HCT116 (cell line): Measurements from ENCODE around the gene NOL4L. TPM values are rescaled to one million over a fixed set of nuclear protein-coding genes. Genes with fewer than 3 reads are reported as not detected.

Experiments used
- ATAC-seq: fragments of 200-7000 bp; cut with Tn5 transposase; 2 replicates; pipeline ENCODE4 v1.9.1; 2020; ENCODE audit warnings: mild to moderate bottlenecking, moderate library complexity
- BruUV-seq: library from RNA; stranded (reverse); fragments of 400-500 nt; replicated peaks from 2 replicates; lab custom pipeline; 2021; lab: Mats Ljungman, UMichigan
- CTCF ChIA-PET: fragments of 300-600 bp; sonication (Branson Sonifier 250); formaldehyde crosslinking; loops from one replicate; lab custom pipeline; 2021; ENCODE audit warnings: antibody characterized with exemption; lab: Charles Lee
- POLR2A ChIA-PET: fragments of 300-600, 350-600 bp; sonication (Branson Sonifier 250); formaldehyde crosslinking; loops from one replicate; lab custom pipeline; 2021; ENCODE audit warnings: antibody characterized with exemption; lab: Charles Lee
- RAD21 ChIA-PET, 2 experiments: fragments of 300-600 bp; sonication (Branson Sonifier 250); formaldehyde crosslinking; loops; one replicate each; lab custom pipeline; 2023; ENCODE audit warnings: low total read pairs in 2 of 2; ENCODE audit not compliant: uncharacterized antibody in 2 of 2, unreplicated experiment in 2 of 2, low non-redundant PET in 1 of 2; lab: Charles Lee
- DNase-seq: peaks from one replicate; pipeline ENCODE4 v3.0.0-alpha.2; 2010; ENCODE audit warnings: low read depth, low spot score
- H2AFZ ChIP-seq: fragments of 200-600 bp; shearing (Covaris generic), sonication (generic); 2 replicates; pipeline ENCODE4 v1.6.1; 2017; ENCODE audit warnings: low read depth, mixed run types, mixed read lengths, antibody characterized with exemption, low read length; ENCODE audit not compliant: poor library complexity, severe bottlenecking
- H3K27ac ChIP-seq: 2 replicates; pipeline ENCODE4 v1.5.1; 2012; ENCODE audit warnings: low read depth, low read length
- H3K27me3 ChIP-seq: fragments of 200-600 bp; sonication (generic); 2 replicates; pipeline ENCODE4 v1.6.1; 2016; ENCODE audit warnings: mixed run types, low read length, mixed read lengths; ENCODE audit not compliant: insufficient read depth
- H3K36me3 ChIP-seq, 2 experiments: fragments of 200-500 bp in 1 of 2; fragments of 200-600 bp in 1 of 2; sonication (Bioruptor generic) in 1 of 2; sonication (generic) in 1 of 2; 2 replicates each; pipeline versions ENCODE4 v1.5.1 to v1.6.1; 2014 to 2016; ENCODE audit warnings: low read length in 2 of 2, inconsistent platforms in 1 of 2, mixed read lengths in 1 of 2, mixed run types in 1 of 2; ENCODE audit not compliant: insufficient read depth in 2 of 2, control insufficient read depth in 1 of 2
- H3K4me1 ChIP-seq, 2 experiments: fragments of 200-600 bp in 1 of 2; sonication (generic) in 1 of 2; 2 replicates each; pipeline versions ENCODE4 v1.5.1 to v1.6.1; 2012 to 2017; ENCODE audit warnings: low read length in 2 of 2, inconsistent platforms in 1 of 2, mild to moderate bottlenecking in 1 of 2, mixed read lengths in 1 of 2, mixed run types in 1 of 2, moderate library complexity in 1 of 2; ENCODE audit not compliant: insufficient read depth in 2 of 2, control insufficient read depth in 1 of 2
- H3K4me2 ChIP-seq: fragments of 200-600 bp; sonication (generic); 2 replicates; pipeline ENCODE4 v1.6.1; 2017; ENCODE audit warnings: mixed run types, low read length, mixed read lengths
- H3K4me3 ChIP-seq, 2 experiments: fragments of 200-600 bp in 1 of 2; sonication (generic) in 1 of 2; replicated peaks in 1 of 2; 2 replicates each; pipeline ENCODE4 v1.5.1; 2011 to 2016; ENCODE audit warnings: low read length in 2 of 2, control low read depth in 1 of 2, low read depth in 1 of 2, mild to moderate bottlenecking in 1 of 2, mixed read lengths in 1 of 2, mixed run types in 1 of 2
- H3K79me2 ChIP-seq: fragments of 200-600 bp; sonication (generic); 2 replicates; pipeline ENCODE4 v1.6.1; 2017; ENCODE audit warnings: mild to moderate bottlenecking, mixed run types, low read length, moderate library complexity, mixed read lengths; ENCODE audit not compliant: insufficient read depth
- H3K9ac ChIP-seq: fragments of 200-600 bp; sonication (generic); 2 replicates; pipeline ENCODE4 v1.6.1; 2016; ENCODE audit warnings: low read length, mixed read lengths
- H3K9me2 ChIP-seq: fragments of 200-600 bp; sonication (generic), shearing (Covaris generic); 2 replicates; pipeline ENCODE4 v1.6.1; 2017; ENCODE audit warnings: mixed run types, mild to moderate bottlenecking, moderate library complexity; ENCODE audit not compliant: insufficient read depth
- H3K9me3 ChIP-seq, 2 experiments: fragments of 200-500 bp in 1 of 2; fragments of 200-600 bp in 1 of 2; sonication (Bioruptor generic) in 1 of 2; sonication (generic) in 1 of 2; 2 replicates each; pipeline ENCODE4 v1.6.1; 2014 to 2017; ENCODE audit warnings: low read length in 2 of 2, mixed read lengths in 2 of 2, inconsistent platforms in 1 of 2, low read depth in 1 of 2, mild to moderate bottlenecking in 1 of 2, mixed run types in 1 of 2, moderate library complexity in 1 of 2; ENCODE audit not compliant: control insufficient read depth in 1 of 2, insufficient read depth in 1 of 2
- H4K20me1 ChIP-seq: fragments of 200-600 bp; sonication (generic), shearing (Covaris generic); 2 replicates; pipeline ENCODE4 v1.6.1; 2017; ENCODE audit warnings: mixed run types, mild to moderate bottlenecking, moderate library complexity; ENCODE audit not compliant: insufficient read depth
- CEBPB ChIP-seq: IDR thresholded peaks from 2 replicates; pipeline ENCODE4 v1.6.1; 2012; ENCODE audit warnings: low read depth
- ELF1 ChIP-seq: IDR thresholded peaks from 2 replicates; pipeline ENCODE4 v1.6.1; 2012; ENCODE audit warnings: low read depth, borderline replicate concordance
- EZH2 ChIP-seq: fragments of 200-600 bp; sonication (generic); IDR thresholded peaks from 2 replicates; pipeline ENCODE4 v1.6.1; 2017; ENCODE audit warnings: antibody characterized with exemption, mixed run types
- EZH2phosphoT487 ChIP-seq: fragments of 200-600 bp; IDR thresholded peaks from 2 replicates; pipeline ENCODE4 v1.6.1; 2018; ENCODE audit warnings: antibody characterized with exemption, borderline replicate concordance
- FOSL1 ChIP-seq: IDR thresholded peaks from 2 replicates; pipeline ENCODE4 v1.6.1; 2012; ENCODE audit warnings: low read depth
- POLR2A ChIP-seq: IDR thresholded peaks from 2 replicates; pipeline ENCODE4 v1.7.0; 2011; ENCODE audit warnings: borderline replicate concordance; ENCODE audit not compliant: insufficient read depth, insufficient read length; ENCODE audit errors: extremely low read depth
- RAD21 ChIP-seq: IDR thresholded peaks from 2 replicates; pipeline ENCODE4 v1.6.1; 2012; ENCODE audit warnings: low read depth, mild to moderate bottlenecking
- SRF ChIP-seq: IDR thresholded peaks from 2 replicates; pipeline ENCODE4 v1.6.1; 2012; ENCODE audit warnings: low read depth
- TCF7L2 ChIP-seq: IDR thresholded peaks from 2 replicates; pipeline ENCODE4 v1.7.0; 2011; ENCODE audit warnings: borderline replicate concordance, inconsistent platforms; ENCODE audit not compliant: insufficient read depth, insufficient read length; ENCODE audit errors: extremely low read depth
- YY1 ChIP-seq: IDR thresholded peaks from 2 replicates; pipeline ENCODE4 v1.6.1; 2011; ENCODE audit warnings: low read length, low read depth, moderate library complexity, mild to moderate bottlenecking; ENCODE audit not compliant: insufficient replicate concordance; ENCODE audit errors: extremely low read depth
- ZNF274 ChIP-seq: fragments of 200-500 bp; sonication (Bioruptor generic); IDR thresholded peaks from 2 replicates; pipeline ENCODE4 v1.6.1; 2014; ENCODE audit warnings: mild to moderate bottlenecking, low read depth, low read length, inconsistent platforms
- intact Hi-C: fragments of 100-400 bp; cut with micrococcal nuclease; formaldehyde crosslinking; loops from 2 replicates; pipeline ENCODE4 v1.10.0; 2022
- total RNA-seq: library from RNA; stranded (reverse); gene quantifications from one replicate; pipeline ENCODE4 v1.2.1, GENCODE V29; 2021; ENCODE audit not compliant: unreplicated experiment
- TF ChIP-seq, protein P1 (sequence below), 3 experiments: fragments of 200-600 bp in 1 of 3; sonication (generic) in 1 of 3; IDR thresholded peaks in 2 of 3; conservative IDR thresholded peaks in 1 of 3; 2 replicates each; pipeline ENCODE4 v1.5.1; 2012 to 2017; ENCODE audit warnings: low read depth in 2 of 3, low read length in 2 of 3, antibody characterized with exemption in 1 of 3, borderline replicate concordance in 1 of 3, control low read depth in 1 of 3, mild to moderate bottlenecking in 1 of 3, mixed read lengths in 1 of 3, mixed run types in 1 of 3, moderate library complexity in 1 of 3; ENCODE audit not compliant: insufficient read depth in 1 of 3

NOL4L gene
- total RNA-seq, 1 experiment from 2014 or later: 5.9 TPM

GRCh38 chr20:32526541-32526940, 58.6 kb downstream of the NOL4L start:
- ChIA-PET POLR2A (no interaction called here), CTCF (interaction anchor here (7.6 kb wide), 1 partner anchor 125 kb away, joined by 117 read pairs; no protein-coding TSS in a partner anchor), RAD21 (no interaction called here)
- Histone ChIP-seq H3K27me3 (no peaks in the 10 kb centered on the region), H3K4me1 (0 out of 4 replicates have a peak, but pooled peaks cover 0 to 3% of the 10 kb centered on the region in 2 experiments), H3K9me3 (no peaks in the 10 kb centered on the region), H2AFZ (no peak overlapping the region), H3K4me3 (no peak overlapping the region), H3K27ac (no peak overlapping the region), H3K79me2 (no peaks in the 10 kb centered on the region), H4K20me1 (no peaks in the 10 kb centered on the region), H3K9ac (no peak overlapping the region), H3K36me3 (no peaks in the 10 kb centered on the region), H3K9me2 (no peaks in the 10 kb centered on the region), H3K4me2 (no peak overlapping the region)
- no peak for TF ChIP-seq YY1
- no peak for TF ChIP-seq EZH2phosphoT487
- no peak for TF ChIP-seq EZH2
- no peak for TF ChIP-seq SRF
- TF ChIP-seq TCF7L2: no peak
- TF ChIP-seq CEBPB: no peak
- no peak for TF ChIP-seq RAD21
- TF ChIP-seq FOSL1: no peak
- TF ChIP-seq, protein P1, sequence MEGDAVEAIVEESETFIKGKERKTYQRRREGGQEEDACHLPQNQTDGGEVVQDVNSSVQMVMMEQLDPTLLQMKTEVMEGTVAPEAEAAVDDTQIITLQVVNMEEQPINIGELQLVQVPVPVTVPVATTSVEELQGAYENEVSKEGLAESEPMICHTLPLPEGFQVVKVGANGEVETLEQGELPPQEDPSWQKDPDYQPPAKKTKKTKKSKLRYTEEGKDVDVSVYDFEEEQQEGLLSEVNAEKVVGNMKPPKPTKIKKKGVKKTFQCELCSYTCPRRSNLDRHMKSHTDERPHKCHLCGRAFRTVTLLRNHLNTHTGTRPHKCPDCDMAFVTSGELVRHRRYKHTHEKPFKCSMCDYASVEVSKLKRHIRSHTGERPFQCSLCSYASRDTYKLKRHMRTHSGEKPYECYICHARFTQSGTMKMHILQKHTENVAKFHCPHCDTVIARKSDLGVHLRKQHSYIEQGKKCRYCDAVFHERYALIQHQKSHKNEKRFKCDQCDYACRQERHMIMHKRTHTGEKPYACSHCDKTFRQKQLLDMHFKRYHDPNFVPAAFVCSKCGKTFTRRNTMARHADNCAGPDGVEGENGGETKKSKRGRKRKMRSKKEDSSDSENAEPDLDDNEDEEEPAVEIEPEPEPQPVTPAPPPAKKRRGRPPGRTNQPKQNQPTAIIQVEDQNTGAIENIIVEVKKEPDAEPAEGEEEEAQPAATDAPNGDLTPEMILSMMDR (IDR thresholded peaks at IDR 0.05 in 2 of 3, conservative IDR thresholded peaks at IDR 0.05 in 1 of 3; ENCODE audit: borderline replicate concordance in 1 of 3, insufficient read depth in 1 of 3, low read depth in 2 of 3, low read length in 2 of 3): no peak
- no peak for TF ChIP-seq POLR2A
- no peak for TF ChIP-seq ZNF274
- no peak for TF ChIP-seq ELF1
- no TSS peak for BruUV-seq
- DNase-seq (no peak), ATAC-seq (no peak)
- intact Hi-C loops: loop anchor here (10.0 kb wide), 1 partner anchor 248 kb away; no protein-coding TSS in a partner anchor
